ENCODE data around the gene NR2F1-AS1. TPM values are rescaled to one million over a fixed set of nuclear protein-coding genes. Genes with fewer than 3 reads are reported as not detected.

Gene NR2F1-AS1
- total RNA-seq, 2 donors from 2014 or later, result 0.69 to 2.4 TPM

- DNase-seq, result no peak
- intact Hi-C loops (cut with DNase I), result loop anchor here (5.0 to 10.0 kb wide), 2 partner anchors 217 to 335 kb away; no protein-coding TSS in a partner anchor
- peaks cover 6% of the 10 kb centered on the region for H3K4me1 ChIP-seq
Measured at GRCh38 chr5:93580063-93580926, 724 bp downstream of the NR2F1-AS1 start.

GRCh38 chr5:93579692-93580062 lies 1.3 kb downstream of the NR2F1-AS1 start:
- no peak for TF ChIP-seq CTCF (IDR thresholded peaks at IDR 0.05)

More at GRCh38 chr5:93580063-93580926, 724 bp downstream of the NR2F1-AS1 start:
- Histone ChIP-seq H3K4me3 (peak overlapping the region; percentile 57), H3K36me3 (no peaks in the 10 kb centered on the region), H3K9me3 (no peaks in the 10 kb centered on the region), H3K27ac (peak overlapping the region; percentile 52), H3K27me3 (peaks cover 58% of the 10 kb centered on the region), H3K9ac (ENCODE audit: low read depth in 2 of 2, low read length in 2 of 2) (peak overlapping the region; percentile 52 to 53)
- TF ChIP-seq CTCF (IDR thresholded peaks at IDR 0.05), result no peak

GRCh38 chr5:93578813-93579691 lies 2.0 kb downstream of the NR2F1-AS1 start:
- Histone ChIP-seq H3K4me3 (peak overlapping the region; percentile 57), H3K9ac (ENCODE audit: low read depth in 2 of 2, low read length in 2 of 2) (peak overlapping the region; percentile 38 to 48), H3K27me3 (peaks cover 61% of the 10 kb centered on the region), H3K27ac (peak overlapping the region; percentile 52), H3K9me3 (no peaks in the 10 kb centered on the region), H3K4me1 (peaks cover 6% of the 10 kb centered on the region), H3K36me3 (no peaks in the 10 kb centered on the region)
- TF ChIP-seq CTCF (IDR thresholded peaks at IDR 0.05), result no peak
- DNase-seq, result peak; percentile 53
- intact Hi-C loops (cut with DNase I), result no loop called here

More at GRCh38 chr5:93579692-93580062, 1.3 kb downstream of the NR2F1-AS1 start:
- peak overlapping the region; percentile 57 for H3K4me3 ChIP-seq
- no peak for DNase-seq
- no peaks in the 10 kb centered on the region for H3K36me3 ChIP-seq
- H3K27ac ChIP-seq, result peak overlapping the region; percentile 52
- H3K9ac ChIP-seq (ENCODE audit: low read depth in 2 of 2, low read length in 2 of 2), result peak overlapping the region in 1 of 2 donors; percentile 52
- intact Hi-C loops (cut with DNase I), result loop anchor here (5.0 to 10.0 kb wide), 2 partner anchors 218 to 335 kb away; no protein-coding TSS in a partner anchor
- no peaks in the 10 kb centered on the region for H3K9me3 ChIP-seq
- peaks cover 55% of the 10 kb centered on the region for H3K27me3 ChIP-seq
- H3K4me1 ChIP-seq, result peaks cover 6% of the 10 kb centered on the region

- Histone ChIP-seq H3K36me3 (no peaks in the 10 kb centered on the region), H3K27ac (peak overlapping the region; percentile 52), H3K4me3 (no peak overlapping the region), H3K9ac (ENCODE audit: low read depth in 2 of 2, low read length in 2 of 2) (peak overlapping the region in 1 of 2 donors; percentile 34), H3K4me1 (peaks cover 6% of the 10 kb centered on the region), H3K27me3 (peaks cover 62% of the 10 kb centered on the region), H3K9me3 (no peaks in the 10 kb centered on the region)
- intact Hi-C loops (cut with DNase I), result no loop called here
- no peak for DNase-seq
- TF ChIP-seq CTCF (IDR thresholded peaks at IDR 0.05), result no peak
Measured at GRCh38 chr5:93577854-93578812, 2.9 kb downstream of the NR2F1-AS1 start.

Measured in colonic mucosa (tissue), 4 donors.